ENCODE measurements around the gene ZNF362. TPM values are rescaled to one million over a fixed set of nuclear protein-coding genes. Genes with fewer than 3 reads are reported as not detected.

The ZNF362 gene
- total RNA-seq, 1 donor from 2014 or later: 24.6 TPM

DNA sequence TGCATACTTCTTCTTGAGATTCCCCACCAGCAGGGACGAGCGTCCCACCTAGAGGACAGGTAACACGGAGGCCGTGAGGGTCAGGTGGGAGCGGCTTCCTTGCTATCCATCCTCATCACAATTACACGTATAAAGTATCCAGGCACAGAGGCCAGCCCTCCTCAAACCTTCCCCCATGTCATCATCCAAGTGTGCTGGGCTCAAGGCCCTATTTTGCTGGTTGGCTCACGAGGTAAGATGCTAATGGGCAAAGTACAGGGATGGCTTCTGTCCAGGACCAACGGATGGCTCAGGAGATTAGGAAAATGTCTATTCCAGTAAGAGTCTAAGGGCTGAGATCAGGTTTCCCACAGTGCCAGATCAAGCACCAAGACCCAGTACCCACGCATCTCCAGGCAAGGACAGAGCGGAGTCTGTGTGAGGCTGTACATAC, 76.1 kb downstream of the ZNF362 start:
- Histone ChIP-seq H3K4me1 (peaks cover 77% of the 10 kb centered on the region), H3K27me3 (no peaks in the 10 kb centered on the region), H3K27ac (peak overlapping the region; percentile 63), H3K36me3 (peaks cover 6 to 56% of the 10 kb centered on the region in 2 donors), H3K4me3 (no peak overlapping the region), H3K9me3 (no peaks in the 10 kb centered on the region)
- DNase-seq (ENCODE audit: extremely low spot score in 2 of 2): no peak
- intact Hi-C loops (cut with DNase I): no loop called here
- TF ChIP-seq, protein P1, sequence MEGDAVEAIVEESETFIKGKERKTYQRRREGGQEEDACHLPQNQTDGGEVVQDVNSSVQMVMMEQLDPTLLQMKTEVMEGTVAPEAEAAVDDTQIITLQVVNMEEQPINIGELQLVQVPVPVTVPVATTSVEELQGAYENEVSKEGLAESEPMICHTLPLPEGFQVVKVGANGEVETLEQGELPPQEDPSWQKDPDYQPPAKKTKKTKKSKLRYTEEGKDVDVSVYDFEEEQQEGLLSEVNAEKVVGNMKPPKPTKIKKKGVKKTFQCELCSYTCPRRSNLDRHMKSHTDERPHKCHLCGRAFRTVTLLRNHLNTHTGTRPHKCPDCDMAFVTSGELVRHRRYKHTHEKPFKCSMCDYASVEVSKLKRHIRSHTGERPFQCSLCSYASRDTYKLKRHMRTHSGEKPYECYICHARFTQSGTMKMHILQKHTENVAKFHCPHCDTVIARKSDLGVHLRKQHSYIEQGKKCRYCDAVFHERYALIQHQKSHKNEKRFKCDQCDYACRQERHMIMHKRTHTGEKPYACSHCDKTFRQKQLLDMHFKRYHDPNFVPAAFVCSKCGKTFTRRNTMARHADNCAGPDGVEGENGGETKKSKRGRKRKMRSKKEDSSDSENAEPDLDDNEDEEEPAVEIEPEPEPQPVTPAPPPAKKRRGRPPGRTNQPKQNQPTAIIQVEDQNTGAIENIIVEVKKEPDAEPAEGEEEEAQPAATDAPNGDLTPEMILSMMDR (IDR thresholded peaks at IDR 0.05): no peak

DNA sequence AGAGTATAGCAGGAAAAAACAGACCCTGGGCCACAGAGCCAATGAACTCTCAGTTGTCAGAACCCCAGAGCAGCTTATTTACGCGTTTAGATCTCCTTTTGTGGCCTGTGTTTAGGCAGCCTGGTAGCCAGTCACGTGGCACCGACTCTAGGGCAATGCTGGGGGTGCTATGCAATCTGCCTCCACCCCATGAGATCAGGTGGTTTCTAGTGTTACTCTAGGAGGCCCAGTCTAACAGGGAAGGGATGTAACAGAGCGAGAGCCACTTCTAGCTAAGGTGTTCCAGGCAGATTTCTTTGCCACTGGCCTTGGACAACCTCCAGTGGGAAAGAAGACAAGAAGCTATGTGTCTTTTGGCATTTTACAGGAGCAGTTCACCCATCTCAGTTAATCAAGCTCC, 76.6 kb downstream of the ZNF362 start:
- no peak for DNase-seq (ENCODE audit: extremely low spot score in 2 of 2)
- Histone ChIP-seq H3K4me1 (peaks cover 77% of the 10 kb centered on the region), H3K4me3 (no peak overlapping the region), H3K27ac (peak overlapping the region; percentile 63), H3K27me3 (no peaks in the 10 kb centered on the region), H3K36me3 (peaks cover 6 to 53% of the 10 kb centered on the region in 2 donors), H3K9me3 (no peaks in the 10 kb centered on the region)
- intact Hi-C loops (cut with DNase I): no loop called here
- TF ChIP-seq POLR2AphosphoS5 (IDR thresholded peaks at IDR 0.05; ENCODE audit: insufficient read depth in 1 of 2, low read depth in 1 of 2): no peak
- TF ChIP-seq, protein P1 (IDR thresholded peaks at IDR 0.05): no peak
- no peak for TF ChIP-seq POLR2A (IDR thresholded peaks at IDR 0.05)

DNA sequence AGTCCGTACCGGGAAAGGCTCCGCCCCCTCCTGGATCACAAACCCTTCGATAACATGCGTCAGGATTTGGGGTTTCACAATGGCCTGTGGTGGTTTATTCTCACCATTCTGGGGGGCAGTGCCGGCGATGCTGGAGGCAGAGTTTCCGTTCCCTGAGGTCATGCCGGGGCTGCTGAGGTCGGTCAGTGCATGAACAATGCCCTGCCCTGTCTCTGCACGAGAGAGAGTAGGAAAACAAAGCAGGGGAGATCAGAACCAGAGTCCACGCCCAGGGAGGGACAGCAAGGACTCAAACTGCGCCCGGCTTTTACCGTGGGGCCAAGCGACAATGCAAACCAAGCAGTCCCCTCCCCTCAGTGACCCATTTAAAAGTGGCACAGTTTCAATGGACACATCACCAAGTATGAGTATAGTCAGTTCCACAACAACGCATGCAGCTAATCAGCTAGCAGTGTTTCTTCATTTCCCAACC, 77.8 kb downstream of the ZNF362 start:
- peaks cover 78% of the 10 kb centered on the region for H3K4me1 ChIP-seq
- no peak for DNase-seq (ENCODE audit: extremely low spot score in 2 of 2)
- intact Hi-C loops (cut with DNase I): no loop called here

DNA sequence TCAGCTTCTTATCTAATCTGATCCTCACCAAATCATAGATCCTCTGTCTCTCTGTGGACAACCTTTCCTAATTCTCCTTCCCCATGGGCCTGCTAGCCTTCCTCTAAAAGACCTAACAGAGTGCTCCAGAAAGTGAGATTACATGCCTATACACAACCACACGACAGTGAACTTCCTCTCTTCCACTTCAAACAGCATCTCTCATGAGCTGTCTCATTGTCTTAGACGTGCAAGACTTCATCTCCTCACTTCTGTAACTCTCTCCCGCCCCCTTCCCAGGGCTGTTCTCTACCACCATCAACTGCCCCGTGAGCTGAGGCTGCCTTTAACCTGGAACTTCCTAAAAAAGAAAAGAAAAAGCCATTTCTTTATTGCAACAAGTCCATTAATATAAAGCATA, 78.7 kb downstream of the ZNF362 start:
- DNase-seq (ENCODE audit: extremely low spot score in 2 of 2): no peak
- intact Hi-C loops (cut with DNase I): no loop called here
- H3K4me1 ChIP-seq: peaks cover 87% of the 10 kb centered on the region
- no peaks in the 10 kb centered on the region for H3K9me3 ChIP-seq
- TF ChIP-seq, protein P1 (IDR thresholded peaks at IDR 0.05): no peak
- TF ChIP-seq POLR2AphosphoS5 (IDR thresholded peaks at IDR 0.05; ENCODE audit: insufficient read depth in 1 of 2, low read depth in 1 of 2): no peak
- TF ChIP-seq POLR2A (IDR thresholded peaks at IDR 0.05): no peak
- H3K4me3 ChIP-seq: no peak overlapping the region
- no peaks in the 10 kb centered on the region for H3K27me3 ChIP-seq
- H3K27ac ChIP-seq: peak overlapping the region; percentile 63
- peaks cover 6 to 32% of the 10 kb centered on the region in 2 donors for H3K36me3 ChIP-seq

More for the DNA sequence above, 77.8 kb downstream of the ZNF362 start:
- H3K9me3 ChIP-seq: no peaks in the 10 kb centered on the region
- no peaks in the 10 kb centered on the region for H3K27me3 ChIP-seq
- H3K36me3 ChIP-seq: peaks cover 6 to 41% of the 10 kb centered on the region in 2 donors
- TF ChIP-seq POLR2AphosphoS5 (IDR thresholded peaks at IDR 0.05; ENCODE audit: insufficient read depth in 1 of 2, low read depth in 1 of 2): peak in 1 of 2 donors; percentile 73
- TF ChIP-seq, protein P1 (IDR thresholded peaks at IDR 0.05): no peak
- peak overlapping the region; percentile 63 for H3K27ac ChIP-seq
- no peak overlapping the region for H3K4me3 ChIP-seq

DNA sequence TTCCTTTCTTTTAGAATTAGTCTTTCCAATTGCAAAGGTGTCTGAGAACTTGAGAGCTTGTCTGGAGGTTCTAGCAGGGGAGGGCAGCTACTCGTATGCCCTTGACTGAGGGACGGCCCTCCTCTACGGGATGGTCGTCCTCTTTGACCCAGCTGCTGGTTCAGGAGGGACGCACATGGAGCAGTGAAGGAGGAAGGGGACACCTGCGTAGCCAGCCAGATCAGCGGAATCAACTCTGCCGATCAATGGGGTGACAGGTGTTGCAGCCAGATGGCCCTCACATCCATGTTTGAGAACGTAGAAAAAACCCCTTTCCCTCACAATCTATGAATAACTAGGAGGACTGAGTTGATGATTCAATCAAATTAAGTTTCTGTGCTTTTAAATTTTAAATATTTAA, 80.3 kb downstream of the ZNF362 start:
- Histone ChIP-seq H3K4me1 (peaks cover 100% of the 10 kb centered on the region), H3K4me3 (no peak overlapping the region), H3K27ac (no peak overlapping the region), H3K9me3 (no peaks in the 10 kb centered on the region), H3K36me3 (peaks cover 4 to 16% of the 10 kb centered on the region in 2 donors), H3K27me3 (no peaks in the 10 kb centered on the region)
- no peak for TF ChIP-seq POLR2AphosphoS5 (IDR thresholded peaks at IDR 0.05; ENCODE audit: insufficient read depth in 1 of 2, low read depth in 1 of 2)
- TF ChIP-seq, protein P1 (IDR thresholded peaks at IDR 0.05): no peak
- intact Hi-C loops (cut with DNase I): no loop called here
- DNase-seq (ENCODE audit: extremely low spot score in 2 of 2): no peak
